T follicular helper cell (primary cell): Measurements from ENCODE around the gene TENM4.

Experiments used
- DNase-seq: peaks from one replicate; pipeline ENCODE4 v3.0.0-alpha.2; 2020; ENCODE audit warnings: low read depth

Gene TENM4

DNA sequence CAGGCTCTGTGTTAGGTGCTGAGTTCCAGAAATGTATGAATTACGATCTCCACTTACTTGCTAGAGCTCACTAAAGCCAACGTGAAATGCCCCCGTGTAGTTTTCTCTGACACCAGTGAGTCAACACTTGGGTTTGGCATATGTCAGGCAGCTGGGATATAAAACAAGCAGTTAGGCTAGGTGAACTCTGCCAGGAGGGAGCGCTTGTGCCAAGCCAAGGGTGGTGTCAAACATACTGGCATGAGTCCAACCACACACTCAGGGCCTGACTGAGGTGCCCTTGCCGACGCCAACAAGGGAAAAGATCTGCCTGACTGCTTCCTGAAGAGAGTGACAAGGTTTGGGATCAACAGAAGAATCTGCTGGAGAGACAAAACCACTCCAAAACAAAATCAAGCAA, 698.4 kb downstream of the TENM4 start:
- no peak for DNase-seq

DNA sequence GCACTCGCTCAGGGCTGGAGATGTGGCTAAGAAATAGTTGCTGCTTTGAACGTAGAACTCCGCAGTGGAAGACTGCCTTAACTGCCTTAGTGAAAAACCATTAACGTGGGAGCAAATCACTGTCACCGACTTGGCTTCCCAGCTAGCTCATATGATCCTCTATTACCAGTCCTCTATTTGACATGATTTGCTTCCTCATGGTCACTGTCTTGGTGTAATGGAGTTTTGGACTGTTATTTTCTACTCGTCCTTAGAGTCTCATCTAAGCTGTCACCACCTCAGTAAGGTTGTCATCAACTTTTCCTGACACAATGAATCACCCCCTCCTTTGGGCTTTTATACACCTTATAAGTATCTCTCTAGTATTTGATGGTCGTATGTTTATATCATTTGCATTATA, 699.1 kb downstream of the TENM4 start:
- no peak for DNase-seq

DNA sequence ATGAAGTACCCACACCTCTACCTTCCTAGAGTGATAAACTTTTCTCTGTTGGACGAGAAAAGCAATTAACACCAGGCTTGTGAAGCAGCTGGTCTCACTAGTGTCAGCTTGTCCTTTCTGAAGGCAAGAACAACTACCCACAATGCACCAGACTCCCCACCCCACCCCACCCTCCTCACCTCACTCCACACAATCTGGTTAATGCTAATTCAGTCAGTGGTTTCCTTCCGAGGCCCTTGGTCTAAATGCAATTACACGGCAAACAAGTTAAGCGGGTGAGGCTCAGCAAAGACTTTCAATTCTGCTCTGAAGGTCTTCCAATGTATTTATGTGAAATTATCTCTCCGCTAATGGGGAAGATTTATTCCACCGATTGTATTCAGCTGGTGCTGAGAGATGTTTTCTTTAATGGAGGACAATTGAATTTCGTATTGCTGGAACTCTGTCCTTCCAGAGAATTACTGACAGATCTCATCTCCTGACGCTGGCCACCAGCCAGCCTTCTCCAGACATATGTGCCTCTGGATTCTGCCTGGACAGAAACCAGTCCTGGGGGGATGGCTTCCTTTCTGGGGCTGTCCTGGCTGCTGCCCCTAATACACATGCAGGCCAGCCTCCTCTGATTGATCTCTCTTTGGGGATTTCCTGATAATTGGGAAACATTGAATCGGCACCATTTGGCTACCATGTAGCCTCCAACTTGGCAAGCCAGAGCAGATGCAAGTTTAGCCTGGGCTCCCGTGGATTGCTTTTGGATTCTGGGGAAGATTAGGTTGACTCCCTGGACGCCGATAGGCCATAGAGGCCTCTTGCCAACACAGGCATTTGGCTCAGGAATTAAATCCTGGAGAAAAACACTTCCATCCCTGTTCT, 700.4 kb downstream of the TENM4 start:
- DNase-seq, result no peak

DNA sequence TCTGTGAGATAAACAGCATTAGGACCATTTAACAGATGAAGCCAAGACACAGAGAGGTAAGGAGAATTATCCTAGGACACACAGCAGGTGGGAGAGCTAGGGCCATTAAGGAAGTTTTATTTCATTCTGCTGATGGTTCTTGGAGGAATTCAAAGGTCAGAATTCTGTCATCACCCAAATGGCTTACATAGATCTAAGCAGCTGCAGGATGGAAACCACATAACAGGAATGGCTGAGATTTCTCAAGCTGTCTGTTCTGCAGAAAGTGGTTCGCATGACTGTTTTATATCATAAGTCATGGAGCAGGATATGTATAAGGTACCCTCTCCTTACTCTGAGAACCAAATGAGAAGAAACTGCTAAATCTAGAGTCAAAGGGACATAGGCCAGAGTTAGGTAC, 702.9 kb downstream of the TENM4 start:
- DNase-seq, result no peak

DNA sequence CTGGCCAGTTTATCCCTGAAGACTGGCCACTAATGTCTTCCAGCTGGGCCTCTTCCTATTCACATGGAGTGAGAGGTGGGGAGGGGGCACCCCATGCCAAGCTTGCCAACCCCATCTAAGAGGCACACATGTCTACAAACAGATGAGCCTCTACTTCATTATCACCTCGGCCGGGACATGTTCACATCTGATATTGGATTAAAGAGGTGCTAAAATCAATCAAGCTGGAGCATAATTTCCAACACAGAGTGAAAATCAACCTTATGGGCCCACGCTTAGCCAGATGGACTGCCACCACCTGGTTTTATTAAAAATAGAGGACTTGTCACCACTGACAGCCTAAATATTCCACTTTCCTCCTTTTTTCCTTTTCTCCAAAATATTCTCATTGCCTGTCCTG, 703.5 kb downstream of the TENM4 start:
- no peak for DNase-seq

DNA sequence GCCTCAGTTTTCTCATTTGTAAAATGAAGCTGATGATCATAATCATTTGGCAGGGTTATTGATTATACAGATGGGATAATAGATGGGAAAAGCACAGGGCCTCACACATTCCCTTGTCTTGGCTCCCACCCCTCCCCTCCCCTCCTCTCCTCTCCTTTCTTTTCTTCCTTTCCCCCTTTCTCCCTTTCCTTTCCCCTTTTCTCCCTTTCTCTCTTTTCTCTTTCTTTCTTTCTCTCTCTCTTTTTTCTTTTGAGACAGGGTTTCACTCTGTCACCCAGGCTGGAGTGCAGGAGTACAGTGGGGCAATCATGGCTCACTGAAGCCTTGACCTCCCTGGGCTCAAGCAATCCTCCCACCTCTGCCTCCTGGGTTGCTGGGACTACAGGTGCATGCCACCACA, 705.1 kb downstream of the TENM4 start:
- no peak for DNase-seq

DNA sequence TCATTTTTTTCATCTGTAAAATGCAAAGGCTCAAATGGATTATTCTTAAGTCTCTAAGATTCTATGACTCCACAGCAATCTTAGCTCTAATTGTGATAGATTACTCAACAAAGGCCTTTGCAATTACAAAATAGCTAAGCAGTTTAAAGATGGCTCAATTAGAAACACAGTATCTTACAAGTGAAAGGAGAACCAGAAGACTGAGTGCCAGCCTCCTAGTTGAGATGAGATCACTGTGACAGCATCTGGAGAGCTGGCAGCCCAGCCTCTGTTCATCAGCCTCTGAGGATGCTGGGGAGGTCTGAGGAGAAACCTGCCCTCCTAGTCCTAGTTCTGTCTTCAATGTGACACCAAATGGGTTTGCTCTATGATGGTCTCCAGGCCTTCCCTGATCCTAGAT, 707.8 kb downstream of the TENM4 start:
- DNase-seq, result no peak

DNA sequence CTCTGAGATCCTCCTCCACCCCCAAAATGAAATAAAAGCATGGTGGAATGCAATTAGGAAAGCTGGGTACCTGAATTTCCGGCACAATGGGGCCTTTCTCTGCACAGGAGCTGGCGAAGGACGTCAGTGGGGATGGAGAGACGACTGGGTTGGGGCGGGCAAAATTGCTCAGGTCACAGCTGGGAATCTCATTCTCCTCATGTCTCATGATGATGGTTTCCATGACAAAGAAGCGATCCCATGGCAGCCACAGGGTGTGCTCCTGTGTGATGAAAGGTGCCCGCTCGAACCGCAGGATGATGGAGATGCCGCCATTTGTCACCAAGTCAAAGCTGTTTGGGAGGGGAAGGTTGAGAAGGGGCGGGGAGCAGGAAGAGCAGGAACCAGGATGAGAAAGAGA, 708.6 kb downstream of the TENM4 start:
- DNase-seq, result no peak

DNA sequence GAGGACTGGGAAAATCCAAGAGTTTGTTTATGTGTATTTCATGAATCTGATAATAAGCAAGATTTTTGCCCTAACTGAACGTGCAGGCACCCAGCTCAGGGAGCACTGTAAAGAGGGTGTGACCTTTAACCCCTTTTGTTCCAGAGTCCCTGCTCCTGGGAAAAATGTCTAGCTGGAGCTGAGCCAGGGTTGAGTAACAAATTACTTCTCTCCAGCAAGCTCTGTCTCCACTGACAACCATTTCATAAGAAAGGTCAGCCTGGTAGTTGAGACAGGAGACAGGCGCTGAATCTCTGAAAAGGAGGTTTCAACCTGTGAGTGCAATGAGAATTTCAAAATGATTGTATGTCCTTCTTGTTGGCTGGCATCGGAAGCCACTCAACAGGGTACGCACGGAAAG, 709.8 kb downstream of the TENM4 start:
- DNase-seq, result no peak

DNA sequence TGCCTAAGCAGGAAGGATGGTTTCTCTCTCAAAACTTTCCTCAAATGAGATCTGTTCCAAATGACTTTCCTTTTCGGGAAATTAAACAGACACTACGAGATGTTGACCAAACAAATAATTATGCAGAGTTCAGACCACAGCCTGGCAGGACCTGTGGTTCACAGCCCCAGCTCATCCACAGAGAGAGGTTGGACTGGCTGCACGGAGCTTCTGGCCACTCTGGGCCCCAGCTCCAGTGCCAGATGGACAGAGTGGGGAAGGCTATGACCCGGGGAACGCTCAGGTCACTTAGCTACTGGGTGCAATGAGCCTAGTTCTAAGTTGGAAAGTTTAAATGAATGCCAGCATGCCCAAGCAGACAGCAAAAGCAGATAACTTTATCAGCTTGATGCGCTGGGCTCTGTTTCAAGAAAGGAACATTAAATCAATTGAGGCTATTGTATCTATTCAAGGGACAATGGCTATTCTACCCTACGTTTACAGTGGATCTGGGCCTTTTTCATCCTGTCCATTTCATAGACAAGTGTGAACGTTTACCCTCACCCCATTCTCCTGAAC, 710.5 kb downstream of the TENM4 start:
- DNase-seq, result no peak

DNA sequence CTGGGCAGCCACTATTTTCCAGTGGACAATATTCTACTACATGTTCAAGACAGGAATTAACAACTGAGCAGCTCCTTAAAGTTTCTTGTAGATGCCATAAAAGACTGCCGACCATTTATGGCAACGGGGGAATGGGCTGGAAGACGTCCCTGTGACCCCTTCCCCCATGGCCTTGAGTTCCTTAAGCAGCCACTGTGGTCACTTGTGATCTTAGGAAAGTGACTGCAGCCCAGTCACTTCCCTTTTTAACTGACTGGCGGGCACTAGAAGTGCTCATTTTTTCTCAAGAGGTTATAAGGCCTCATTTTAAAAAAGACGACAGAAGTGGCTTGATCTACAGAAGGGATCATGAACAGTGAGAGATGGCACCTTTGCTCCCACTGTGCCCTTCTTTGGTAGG, 713.0 kb downstream of the TENM4 start:
- no peak for DNase-seq

DNA sequence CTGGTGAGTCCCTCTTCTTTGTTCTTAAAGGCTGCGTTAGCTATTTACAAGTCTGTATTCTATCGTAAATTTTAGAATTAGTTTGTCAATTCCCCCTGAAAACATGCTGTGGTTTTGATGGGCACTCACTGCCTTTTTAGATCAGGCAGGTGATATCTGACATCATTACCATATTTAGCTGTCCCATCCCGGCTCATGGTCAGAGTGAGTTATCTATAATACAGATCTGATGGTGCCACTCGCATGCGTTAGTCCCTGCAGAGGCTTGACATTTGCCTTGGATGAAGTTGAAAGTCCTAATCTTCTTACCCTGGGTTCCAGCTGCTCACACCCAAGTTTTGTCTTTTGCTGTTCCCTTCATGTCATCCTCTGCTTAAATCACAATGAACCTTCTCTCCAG, 715.6 kb downstream of the TENM4 start:
- no peak for DNase-seq

DNA sequence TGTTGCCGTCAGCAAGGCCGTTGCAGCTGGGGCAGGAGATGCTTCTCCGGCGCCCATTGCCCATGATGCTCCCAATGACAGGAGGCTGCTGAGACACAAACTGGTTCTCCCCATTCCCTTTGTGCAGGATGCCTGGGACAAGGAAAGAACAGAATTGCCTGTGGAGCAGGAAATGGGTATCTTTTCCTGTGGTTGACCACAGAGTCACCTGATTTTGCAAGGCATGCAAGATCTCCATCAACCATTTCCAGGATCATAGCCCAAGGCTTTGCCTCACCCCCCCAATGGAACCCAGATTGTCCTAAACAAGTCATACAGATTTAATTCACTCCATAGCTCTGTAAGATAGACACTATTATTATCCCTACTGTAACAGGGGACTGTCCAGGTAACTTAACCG, 718.0 kb downstream of the TENM4 start:
- DNase-seq, result no peak

DNA sequence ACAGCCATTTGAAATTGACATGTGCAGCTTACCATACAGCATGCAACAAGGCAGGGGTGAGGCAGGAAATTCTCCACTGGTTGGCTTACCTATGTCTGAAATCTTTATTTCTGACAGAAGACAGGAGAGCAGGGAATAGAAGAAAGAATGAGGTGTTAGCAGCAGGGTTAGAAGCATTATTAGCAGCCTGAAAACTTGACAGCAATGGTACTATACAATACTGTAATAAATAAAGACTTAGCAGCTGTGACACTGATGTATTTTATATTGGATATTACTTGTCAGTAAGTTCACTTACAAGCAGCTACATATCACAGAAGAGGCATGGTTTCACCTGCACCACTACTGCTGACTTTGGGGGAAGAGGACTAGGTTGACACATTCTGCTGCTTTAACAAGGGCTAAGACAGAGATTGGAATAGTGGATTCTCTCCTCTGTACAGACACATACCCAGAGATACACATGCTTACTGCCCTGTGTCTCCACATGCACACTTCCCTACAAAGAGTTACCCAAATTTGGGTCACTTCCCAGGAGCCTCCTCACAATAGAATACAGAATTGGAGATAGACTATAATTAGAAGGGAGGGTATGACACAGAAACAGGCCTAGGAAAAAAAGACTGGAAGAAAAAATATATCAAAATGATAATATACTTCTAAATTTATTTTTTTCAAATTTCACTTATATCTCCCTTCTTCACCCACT, 720.4 kb downstream of the TENM4 start:
- no peak for DNase-seq

DNA sequence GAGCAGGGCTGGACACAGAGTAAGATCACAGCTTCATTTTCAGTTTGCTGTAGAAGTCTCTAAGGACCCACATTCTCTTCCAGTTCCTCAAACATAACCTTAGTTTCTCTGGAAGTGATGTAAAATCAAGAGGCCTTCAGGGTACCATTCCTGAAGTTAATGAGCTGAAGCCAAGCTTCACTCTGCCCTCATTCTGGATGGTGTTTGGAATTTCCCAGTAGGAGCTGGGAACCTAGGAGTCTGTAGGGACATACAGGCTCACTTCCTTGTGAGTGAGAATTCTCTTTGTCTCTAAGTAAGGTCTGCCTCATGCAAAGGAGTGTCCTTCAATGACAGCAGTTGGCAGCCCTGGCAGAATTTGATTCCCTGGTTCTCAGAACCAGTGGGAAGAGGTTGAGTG, 723.8 kb downstream of the TENM4 start:
- DNase-seq, result no peak

DNA sequence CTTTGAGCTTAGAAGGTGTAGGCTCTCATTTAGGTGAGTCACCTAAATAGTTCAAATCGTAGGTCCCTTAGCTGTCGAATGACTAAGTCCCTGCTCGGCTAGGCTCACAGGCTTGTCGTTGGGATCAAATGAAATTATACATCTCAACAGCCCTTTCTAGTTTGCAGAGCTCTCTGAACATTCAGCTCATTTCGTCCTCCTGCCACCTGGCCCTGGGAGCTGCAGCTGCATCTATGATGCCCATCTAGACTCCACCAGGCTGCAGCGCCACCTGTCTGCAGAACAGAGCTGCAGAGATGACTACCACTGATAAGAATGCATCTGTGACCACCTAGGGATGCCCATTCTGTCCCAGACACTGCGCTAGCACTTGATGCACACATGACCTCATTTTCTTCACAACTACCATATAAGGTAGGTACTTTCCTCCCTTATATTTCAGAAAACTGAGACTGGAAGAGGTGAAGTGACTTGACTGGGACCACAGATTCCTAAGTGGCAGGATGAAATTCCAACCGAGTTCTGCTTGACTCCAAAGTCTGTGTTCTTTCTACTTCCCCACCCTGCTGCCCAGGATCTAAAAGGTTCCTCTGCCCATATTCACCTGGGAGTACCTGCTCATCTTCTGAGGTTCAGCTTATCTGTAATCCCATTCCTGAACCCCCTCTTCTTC, 725.1 kb downstream of the TENM4 start:
- peak; percentile 1 for DNase-seq

DNA sequence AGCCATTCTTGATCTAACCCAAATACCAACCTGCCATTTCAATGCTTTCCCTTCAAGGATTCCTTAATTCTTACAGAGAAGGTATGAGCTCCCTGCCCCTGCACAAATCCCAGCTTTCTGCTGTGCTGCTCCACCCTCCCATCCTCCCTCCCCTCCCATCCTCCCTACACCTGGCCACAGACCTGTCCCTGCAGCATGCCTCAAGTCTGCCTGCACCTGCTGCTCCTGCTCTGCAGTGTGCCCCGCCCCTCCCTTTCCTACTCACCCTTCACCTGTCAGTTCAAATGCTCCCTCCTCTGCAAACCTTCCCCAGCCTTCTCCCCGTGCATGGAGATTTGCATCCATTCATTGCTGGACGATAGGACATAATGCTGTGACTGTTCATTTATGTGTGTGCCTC, 726.3 kb downstream of the TENM4 start:
- no peak for DNase-seq

DNA sequence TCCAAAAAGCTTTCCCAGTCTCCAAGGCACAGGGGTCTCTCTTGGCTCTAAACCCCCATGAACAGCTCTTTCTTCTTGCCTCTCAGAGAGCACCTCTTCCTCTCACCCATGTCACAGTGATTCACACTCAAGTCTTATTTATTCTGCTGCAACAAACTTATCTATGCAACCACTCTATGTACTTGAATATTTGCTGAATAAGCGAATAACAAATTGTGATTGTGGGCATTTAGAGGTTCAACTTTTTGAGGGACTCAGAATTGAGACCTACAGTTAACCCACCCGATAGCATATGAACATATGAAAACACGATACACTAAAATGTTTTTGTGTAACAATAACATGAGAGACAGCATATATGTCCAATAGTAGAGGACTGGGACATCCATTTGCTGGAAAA, 729.1 kb downstream of the TENM4 start:
- DNase-seq, result no peak

DNA sequence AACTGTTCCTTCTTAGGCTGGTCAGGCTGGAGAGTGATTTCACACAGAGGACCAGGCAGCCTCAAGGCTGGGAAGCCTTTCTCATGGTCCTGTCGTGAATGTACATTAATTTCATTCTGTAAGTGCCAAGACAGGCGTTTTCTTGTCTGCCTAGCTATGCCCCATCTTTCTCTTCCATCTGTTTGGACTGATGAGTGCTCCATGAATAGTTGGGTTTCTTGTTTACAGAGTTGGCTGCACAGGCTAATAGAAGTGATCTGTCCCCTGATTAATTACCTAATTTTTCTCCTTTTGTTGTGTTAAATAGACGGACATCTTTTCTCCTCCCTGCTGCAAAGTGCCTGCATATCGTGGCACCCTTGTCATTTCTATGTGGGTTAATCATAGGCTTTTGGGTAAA, 730.4 kb downstream of the TENM4 start:
- DNase-seq, result no peak

DNA sequence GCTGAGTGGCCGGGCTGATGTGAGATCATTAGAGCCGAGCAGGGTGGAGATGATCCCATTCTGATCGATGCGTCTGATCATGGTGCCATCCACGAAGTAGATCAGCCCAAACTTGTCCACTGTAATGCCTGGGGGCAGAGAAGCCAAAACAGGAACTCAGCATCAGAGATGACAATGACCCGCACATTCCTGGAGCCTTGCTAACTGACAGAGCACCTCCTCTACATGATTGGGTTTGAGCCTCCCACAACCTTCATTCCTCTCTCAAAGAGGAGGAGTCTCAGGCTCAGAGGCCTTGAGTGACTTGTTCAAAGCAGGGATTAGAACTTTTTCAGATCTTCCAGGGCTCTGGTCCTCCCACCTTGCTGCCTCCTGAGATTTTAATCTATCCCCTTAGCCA, 732.4 kb downstream of the TENM4 start:
- no peak for DNase-seq

DNA sequence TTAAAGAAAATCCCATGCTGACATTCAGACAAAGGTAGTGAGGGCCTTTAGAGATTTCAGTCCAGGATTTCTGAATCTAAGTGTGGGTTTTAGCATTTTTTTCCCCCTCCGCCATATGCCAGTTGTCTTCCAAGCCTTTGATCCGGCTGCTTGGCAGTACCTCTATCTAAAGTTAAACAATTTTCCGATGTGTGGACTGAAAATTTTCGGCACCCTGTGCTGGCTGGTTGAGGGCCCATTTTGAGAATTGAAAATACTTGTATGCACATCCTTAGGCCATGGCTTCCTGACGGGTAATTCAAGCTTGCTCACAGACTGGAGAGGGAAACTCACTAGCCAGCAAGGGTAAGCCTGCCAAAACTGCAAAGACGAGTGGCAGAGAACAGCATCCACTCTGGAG, 734.3 kb downstream of the TENM4 start:
- DNase-seq, result no peak

DNA sequence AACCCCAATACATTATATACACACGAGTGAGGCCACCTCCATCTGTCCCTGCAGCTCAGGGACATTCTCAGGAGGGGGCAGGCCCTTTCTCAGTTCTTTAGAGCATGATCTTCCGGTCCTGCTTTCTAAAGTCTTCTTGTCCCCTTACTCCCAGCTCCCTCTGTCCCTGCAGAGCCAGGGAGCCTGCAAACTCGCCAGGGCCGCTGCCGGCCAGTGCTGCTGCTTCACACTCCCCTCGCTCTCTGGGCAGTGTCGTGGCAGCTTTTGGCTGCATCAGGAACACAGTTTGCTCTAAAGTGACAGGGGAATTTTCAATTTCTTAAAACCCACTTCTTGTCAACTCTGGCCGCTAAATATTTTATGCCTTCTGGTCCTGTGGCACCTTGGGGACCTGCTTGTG, 736.0 kb downstream of the TENM4 start:
- no peak for DNase-seq
